Measurements from ENCODE around the gene CNOT3. TPM values are rescaled to one million over a fixed set of nuclear protein-coding genes. Genes with fewer than 3 reads are reported as not detected.
A peak's percentile ranks its signal among the peaks of the same experiment; 100 is the strongest.

CNOT3 gene
- total RNA-seq, 1 experiment from 2014 or later: 91.2 TPM

- H3K4me3 Mint-ChIP-seq: peak overlapping the region; percentile 52 to 85
Observed at GRCh38 chr19:54095136-54095858, 42.3 kb upstream of the CNOT3 start.

More at GRCh38 chr19:54095136-54095858, 42.3 kb upstream of the CNOT3 start:
- H3K4me2 ChIP-seq (ENCODE audit: insufficient read depth, insufficient read length, low read length): peak overlapping the region; percentile 57
- H2AFZ ChIP-seq (ENCODE audit: low read length): no peak overlapping the region
- peaks cover 4% of the 10 kb centered on the region for H3K23me2 ChIP-seq (ENCODE audit: insufficient read length, low read depth, low read length, poor library complexity, severe bottlenecking)
- H3K27ac ChIP-seq (ENCODE audit: insufficient read length, low read depth, low read length): no peak overlapping the region
- no peak overlapping the region for H2BK12ac ChIP-seq (ENCODE audit: insufficient read length, low read depth, low read length)
- H2BK5ac ChIP-seq (ENCODE audit: insufficient read length, low read length): no peak overlapping the region
- no peaks in the 10 kb centered on the region; the same call in 1 of the 2 replicates for H3K27me3 ChIP-seq (ENCODE audit: insufficient read depth, low read length)
- no peaks in the 10 kb centered on the region for H3K9me3 ChIP-seq (ENCODE audit: control insufficient read depth, low read depth, low read length)
- TF ChIP-seq CTCF (conservative IDR thresholded peaks at IDR 0.05): no peak
- Mint-ChIP-seq H3K36me3 (ENCODE audit: insufficient read depth in 1 of 3, low read depth in 3 of 3) (peaks cover 0 to 2% (median 0%) of the 10 kb centered on the region in 3 experiments; a peak in 2 of 7 replicates), H3K27ac (no peak overlapping the region), H3K9me3 (peaks cover 4 to 6% of the 10 kb centered on the region in 2 experiments), H3K4me1 (peaks cover 6 to 18% of the 10 kb centered on the region in 2 experiments), H3K27me3 (ENCODE audit: low read depth) (peaks cover 38% of the 10 kb centered on the region)
- no peak for DNase-seq
- no peaks in the 10 kb centered on the region for H4K20me1 ChIP-seq (ENCODE audit: control insufficient read depth, insufficient read depth, insufficient read length)
- WGBS (ENCODE audit: extremely low coverage, insufficient read length, low lambda C conversion rate): no CpG with 5 or more reads among the region's 22 CpGs
- 0 out of 2 replicates have a peak overlapping the region, but pooled peaks have one; percentile 31 for H3K14ac ChIP-seq (ENCODE audit: insufficient read depth, low read length)
- H3K79me1 ChIP-seq (ENCODE audit: insufficient read depth, low read depth, low read length, poor library complexity, severe bottlenecking): no peaks in the 10 kb centered on the region
- no peak overlapping the region for H2BK120ac ChIP-seq (ENCODE audit: low read depth, low read length, poor library complexity, severe bottlenecking)
- no peak overlapping the region for H2BK15ac ChIP-seq (ENCODE audit: low read depth, low read length)
- H3K56ac ChIP-seq (ENCODE audit: insufficient read length, low read depth, low read length): no peak overlapping the region
- H3T11ph ChIP-seq (ENCODE audit: low read length): no peak overlapping the region
- H2BK20ac ChIP-seq (ENCODE audit: low read depth, low read length, poor library complexity, severe bottlenecking): no peak overlapping the region
- H3K4me1 ChIP-seq (ENCODE audit: insufficient read depth, low read length): no peaks in the 10 kb centered on the region
- peak overlapping the region; percentile 33 for H3K18ac ChIP-seq (ENCODE audit: insufficient read length, low read depth, low read length)
- H3K4ac ChIP-seq (ENCODE audit: low read depth, low read length): no peak overlapping the region
- no peak overlapping the region for H3K9ac ChIP-seq (ENCODE audit: extremely low read depth, insufficient read length, low read length)
- no peak overlapping the region for H4K91ac ChIP-seq (ENCODE audit: insufficient read length, low read depth, low read length)
- no peaks in the 10 kb centered on the region for H3K79me2 ChIP-seq (ENCODE audit: insufficient read depth, low read length)
- H4K5ac ChIP-seq (ENCODE audit: insufficient read length, low read depth, low read length): no peak overlapping the region
- H2AK5ac ChIP-seq (ENCODE audit: insufficient read length, low read length): no peak overlapping the region
- H3K23ac ChIP-seq (ENCODE audit: insufficient read length, low read depth, low read length): no peak overlapping the region
- no peak overlapping the region for H4K8ac ChIP-seq (replicated peaks; ENCODE audit: insufficient read length, low read depth, low read length)

Measured in H9 (cell line).